ENCODE measurements around the gene LSMEM2.
A peak's percentile ranks its signal among the peaks of the same experiment; 100 is the strongest.

Gene LSMEM2

GRCh38 chr3:50323614-50324199 is 44.8 kb downstream of the LSMEM2 start:
- DNase-seq, result no peak

DNA sequence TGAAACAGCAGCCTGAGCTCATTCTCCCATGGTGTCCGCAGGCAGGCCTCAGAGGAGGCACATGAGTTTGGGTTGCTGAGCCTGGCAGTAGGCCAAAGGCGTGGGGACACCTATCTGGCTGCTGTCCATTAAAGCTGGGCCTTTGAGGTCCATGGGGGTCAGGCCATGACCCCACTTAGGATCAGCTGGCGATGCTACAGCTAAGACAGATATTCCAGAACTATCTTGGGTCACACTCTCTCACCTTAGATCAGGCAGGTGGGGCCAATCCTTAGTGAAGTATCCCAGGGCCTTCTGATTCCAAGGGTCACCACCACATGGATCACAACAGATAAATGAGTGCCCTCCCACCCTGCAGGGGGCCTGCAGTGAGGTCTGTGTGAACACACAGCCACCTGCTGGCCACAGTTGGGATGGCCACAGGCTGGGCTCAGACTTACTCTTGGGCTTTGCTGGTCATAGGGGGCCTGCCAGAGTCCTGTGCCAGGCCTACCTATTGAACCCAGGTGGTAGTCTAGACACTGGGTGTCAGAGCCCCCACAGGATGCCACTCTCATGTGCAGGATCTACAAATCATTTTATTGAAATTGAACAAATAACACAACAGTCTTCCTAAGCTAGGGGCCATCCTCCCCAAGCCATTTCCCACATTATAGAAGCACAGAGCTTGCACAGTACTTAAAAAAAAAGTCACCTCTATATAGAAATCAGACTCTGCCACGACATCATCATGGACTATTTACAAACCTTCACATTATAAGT is 45.6 kb downstream of the LSMEM2 start:
- DNase-seq, result peak; percentile 73

DNA sequence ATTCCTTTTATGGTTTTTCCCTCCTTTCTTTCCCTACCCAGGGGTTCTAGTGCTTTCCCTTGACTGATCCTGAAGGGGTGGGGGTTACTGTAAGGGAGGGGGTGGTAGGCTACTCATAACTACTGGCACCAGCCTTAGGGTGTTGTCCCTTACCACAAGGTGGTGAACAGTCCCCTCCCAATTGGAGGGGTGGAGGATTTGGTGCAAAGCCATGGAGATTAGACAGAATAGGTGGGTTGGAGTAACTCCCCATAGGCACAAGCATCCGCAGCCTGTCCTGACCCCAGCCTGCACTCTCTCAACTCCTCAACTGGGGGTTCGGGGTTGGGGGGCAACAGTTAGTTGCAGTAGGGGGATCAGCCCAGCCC is 46.2 kb downstream of the LSMEM2 start:
- no peak for DNase-seq

DNA sequence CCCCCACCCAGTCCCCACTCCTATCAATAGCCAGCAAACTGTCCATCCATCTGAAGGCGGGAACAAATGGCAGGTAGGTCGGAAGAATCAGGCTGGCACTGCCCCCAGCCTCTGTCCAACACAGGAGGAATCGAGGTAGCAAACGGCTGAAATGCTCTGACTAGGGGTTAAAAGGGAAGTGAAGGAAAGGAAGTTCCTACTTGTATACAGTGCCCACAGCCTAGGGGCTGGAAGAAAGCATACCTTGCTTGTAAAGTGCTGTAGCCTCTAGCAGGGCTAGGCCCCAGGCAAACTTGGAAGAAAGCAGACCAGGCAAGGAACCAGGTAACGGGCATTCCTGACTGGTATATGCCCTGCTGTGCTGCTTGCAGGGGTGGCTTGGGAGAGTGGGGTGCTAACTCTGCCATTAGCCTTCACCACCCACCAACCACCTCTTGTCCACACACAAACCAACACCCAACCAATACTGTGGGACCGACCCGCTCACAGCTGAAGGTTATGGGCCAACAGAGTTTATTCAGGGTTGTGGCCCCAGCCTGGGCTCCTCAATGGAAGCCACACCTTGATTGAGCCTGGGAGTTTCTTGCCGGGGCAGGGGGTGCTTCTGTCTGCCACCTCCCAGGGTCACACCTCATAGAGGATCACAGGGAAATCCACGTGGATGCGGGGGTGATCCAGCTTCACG is 46.8 kb downstream of the LSMEM2 start:
- DNase-seq, result no peak

DNA sequence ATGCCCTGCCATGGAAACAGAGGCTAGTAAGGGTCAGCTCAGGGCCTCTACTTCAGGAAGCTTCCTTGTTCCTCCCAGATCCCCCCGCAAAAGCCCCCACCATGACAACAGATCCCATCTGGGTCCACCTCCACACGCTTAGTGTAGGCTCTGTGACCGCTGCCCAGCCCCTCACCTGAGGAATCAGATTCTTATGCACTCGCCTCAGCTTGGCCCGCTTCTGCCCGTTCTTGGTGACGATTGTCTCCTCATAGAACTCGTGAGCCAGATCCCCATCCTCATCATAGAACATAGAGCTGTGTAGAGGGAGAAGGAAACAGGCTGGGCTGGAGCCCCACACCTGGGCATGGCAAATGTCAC is 47.3 kb downstream of the LSMEM2 start:
- no peak for DNase-seq

- no peak for DNase-seq
Observed at GRCh38 chr3:50327129-50327528, 48.2 kb downstream of the LSMEM2 start.

GRCh38 chr3:50327943-50328691 is 49.2 kb downstream of the LSMEM2 start, which contains the start of gene TUSC2:
Gene TUSC2 (minus strand): TSS chr3:50328223. CDS start chr3:50328099, 124 bp downstream.
- peak; percentile 96 for DNase-seq

GRCh38 chr3:50330330-50330729 is 51.4 kb downstream of the LSMEM2 start:
- no peak for DNase-seq

- DNase-seq, result no peak
Observed at GRCh38 chr3:50331364-50331907, 52.5 kb downstream of the LSMEM2 start.

DNA sequence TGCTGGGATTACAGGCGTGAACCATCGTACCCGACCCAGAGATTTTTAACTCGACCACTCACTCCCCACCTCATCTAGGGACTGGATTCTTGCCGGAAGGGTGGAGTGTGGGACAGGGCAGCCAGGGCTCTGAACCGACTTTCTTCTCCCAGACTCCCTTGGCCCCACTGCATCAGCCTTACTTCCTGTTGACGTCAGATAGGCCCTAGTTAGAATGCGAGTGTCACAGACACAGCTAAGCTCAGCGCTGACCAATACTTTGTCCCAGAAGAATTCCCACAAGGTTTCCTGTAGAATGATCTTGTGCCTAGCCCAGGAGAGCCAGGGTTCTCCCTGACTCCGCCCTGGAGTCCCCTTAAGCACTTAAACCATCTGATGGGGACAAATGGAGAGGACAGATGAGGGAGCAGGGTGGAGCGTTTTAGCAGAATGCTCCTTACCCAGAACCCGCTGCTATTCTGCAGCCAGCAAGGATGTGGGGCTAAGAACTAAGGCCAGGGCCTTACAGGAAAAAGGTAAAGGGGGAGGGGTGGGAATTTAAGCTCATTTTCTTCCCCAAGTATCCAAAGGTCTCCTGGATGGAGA is 54.9 kb downstream of the LSMEM2 start:
- DNase-seq, result peak; percentile 50

DNA sequence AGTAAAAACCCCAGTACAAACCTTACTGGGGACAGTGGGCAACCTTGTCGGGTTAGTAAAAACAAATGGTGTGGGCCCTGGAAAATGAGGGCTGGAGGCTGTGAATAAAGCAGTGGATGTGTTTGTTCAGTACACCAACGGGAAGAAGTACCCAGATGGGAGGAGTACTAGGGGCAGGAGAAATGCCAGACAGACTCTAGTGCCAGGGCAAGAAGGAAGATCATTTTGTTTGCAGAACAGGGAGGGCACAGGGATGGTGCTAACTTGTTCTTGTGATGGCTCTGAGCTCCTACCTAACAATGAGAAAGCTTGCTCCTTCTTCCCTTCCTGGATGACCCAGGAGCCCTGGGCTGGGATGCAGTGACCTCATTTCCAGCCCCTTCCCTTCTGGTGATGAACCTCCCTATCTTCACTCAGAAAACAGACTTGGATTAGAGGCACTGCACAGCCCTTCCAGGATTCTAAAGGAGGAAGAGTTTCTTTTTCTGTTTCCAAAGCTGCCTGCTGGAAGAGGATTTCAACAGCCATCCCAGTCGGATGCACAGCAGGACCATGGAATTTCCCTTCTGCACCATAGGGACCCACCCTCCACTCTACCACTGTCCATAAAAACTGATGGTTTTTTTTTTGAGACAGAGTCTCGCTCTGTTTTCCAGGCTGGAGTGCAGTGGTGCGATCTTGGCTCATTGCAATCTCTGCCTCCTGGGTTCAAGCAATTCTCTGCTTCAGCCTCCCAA is 55.6 kb downstream of the LSMEM2 start:
- no peak for DNase-seq

- DNase-seq, result peak; percentile 32
Observed at GRCh38 chr3:50336452-50337174, 57.7 kb downstream of the LSMEM2 start.

DNA sequence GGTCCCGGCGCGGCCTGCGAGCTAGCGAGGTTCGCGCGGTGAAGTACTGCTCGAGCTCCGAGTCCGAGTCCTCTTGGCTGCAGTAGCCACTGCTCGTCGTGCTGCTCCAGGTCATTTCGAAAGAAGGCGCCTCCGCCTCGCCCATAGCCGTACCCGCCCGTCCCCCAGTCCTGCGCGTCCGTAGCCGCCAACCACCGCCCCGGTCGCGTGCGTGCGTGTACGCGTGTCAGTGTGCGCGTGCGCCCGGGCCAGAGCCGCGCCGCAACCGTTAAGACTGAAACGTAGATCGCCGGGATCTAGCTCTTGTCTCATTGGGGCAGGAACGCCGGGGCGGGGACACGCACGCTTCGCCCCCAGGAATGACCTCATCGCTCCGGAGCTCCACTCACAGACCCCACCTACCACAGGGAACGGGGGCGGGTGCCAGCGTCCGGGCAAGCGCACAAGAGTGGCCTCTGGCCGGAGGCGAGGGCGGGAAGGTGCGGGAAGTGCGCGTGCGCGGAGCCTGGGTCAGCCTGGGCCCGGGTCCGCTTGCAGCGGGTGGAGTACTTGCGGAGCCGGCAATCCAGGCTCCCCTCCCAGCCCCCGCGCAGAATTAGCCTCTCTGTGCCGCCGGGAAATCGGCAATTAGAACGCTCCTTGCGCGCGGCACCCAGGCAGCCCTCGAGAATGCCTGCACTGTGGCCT is 58.4 kb downstream of the LSMEM2 start:
- peak; percentile 99 for DNase-seq
